Right renal pelvis (tissue), 4 donors: ENCODE results near the gene CRYGA. TPM values are rescaled to one million over a fixed set of nuclear protein-coding genes. Genes with fewer than 3 reads are reported as not detected.
"Not testable (repeated sequence)": the region's sequence is repeated elsewhere in the genome, so short reads cannot be mapped to it uniquely, and the experiment has no call there.

Experiments
- DNase-seq, 4 donors: peaks; one replicate each; pipeline ENCODE4 v3.0.0-alpha.2; 2013; ENCODE audit warnings: low read depth in 4 of 4, low spot score in 3 of 4, missing footprints in 1 of 4
- polyA plus RNA-seq, 4 donors: library from polyadenylated mRNA; unstranded; fragments of 120-200 nt; gene quantifications; one replicate each; pipeline ENCODE4 v1.2.1, GENCODE V29; 2013; ENCODE audit not compliant: insufficient read length in 4 of 4

The CRYGA gene
- polyA plus RNA-seq, 4 donors, result not detected

DNA sequence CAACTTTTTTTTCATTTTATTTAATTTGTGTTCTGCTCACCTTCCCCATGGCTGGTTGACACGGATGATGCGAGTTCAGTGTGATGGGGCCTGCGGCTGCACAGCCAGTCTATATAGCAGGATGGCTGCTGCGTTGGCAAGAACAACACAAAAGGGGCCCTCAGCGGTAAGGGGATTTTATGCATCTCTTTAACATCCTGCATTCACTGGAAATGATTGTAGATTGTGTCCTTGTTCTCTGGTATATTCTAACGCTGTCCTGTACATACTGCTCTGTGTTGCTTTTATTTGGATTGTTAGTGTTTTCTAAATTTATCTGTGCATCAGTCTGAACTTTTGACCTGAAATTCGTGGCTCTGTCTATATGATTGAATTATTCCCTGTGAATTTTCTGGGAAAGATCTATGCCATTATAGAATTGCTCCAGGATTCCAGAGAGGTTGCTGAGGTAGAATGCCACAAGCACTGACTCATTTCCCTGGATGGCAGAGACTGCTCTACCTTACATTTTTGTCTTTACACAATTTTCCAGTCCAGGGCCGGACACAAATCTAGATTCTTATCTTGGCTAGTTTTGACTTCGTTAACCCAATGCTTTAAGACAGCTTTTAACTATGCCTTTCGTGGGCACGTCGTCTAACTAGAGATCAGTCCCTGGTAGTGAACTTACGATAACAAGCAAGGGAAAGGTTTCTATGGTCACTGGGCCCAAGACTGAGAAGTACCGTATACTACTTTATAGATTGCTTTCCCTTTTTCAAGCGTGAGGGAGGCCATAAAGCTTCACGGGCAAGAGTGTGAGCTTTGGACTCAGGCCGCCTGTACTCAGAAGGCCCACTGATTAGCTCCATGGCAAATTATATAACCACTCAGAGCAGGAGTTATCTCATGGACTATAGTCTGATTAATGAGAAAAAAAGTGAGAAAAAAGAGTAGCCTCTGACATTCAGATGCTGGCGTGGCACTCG lies 33.4 kb downstream of the CRYGA start, which contains the start of gene CRYGC:
Gene CRYGC (minus strand): TSS at position 85 of the 968 bp plus-strand sequence. CDS start 36 bp downstream, at position 49.
- DNase-seq, result no peak

DNA sequence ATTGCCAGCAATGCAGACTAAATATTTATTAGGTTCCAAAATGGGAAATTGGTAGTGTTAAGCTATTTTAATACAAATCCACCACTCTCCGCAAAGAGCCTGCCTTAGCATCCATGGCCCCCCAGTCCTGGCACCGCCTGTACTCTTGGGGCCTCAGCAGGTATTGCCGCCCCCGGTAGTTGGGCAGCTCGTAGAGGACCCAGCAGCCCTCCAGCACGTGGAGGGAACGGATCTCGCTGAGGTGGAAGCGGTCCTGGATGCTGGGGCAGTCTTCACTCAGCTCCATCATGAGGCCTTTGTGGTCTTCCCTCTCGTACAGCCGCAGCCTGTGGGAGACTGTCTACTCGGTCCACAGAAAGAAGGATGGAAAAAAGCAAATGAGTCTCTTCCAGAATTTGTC lies 35.3 kb downstream of the CRYGA start:
- no peak for DNase-seq

DNA sequence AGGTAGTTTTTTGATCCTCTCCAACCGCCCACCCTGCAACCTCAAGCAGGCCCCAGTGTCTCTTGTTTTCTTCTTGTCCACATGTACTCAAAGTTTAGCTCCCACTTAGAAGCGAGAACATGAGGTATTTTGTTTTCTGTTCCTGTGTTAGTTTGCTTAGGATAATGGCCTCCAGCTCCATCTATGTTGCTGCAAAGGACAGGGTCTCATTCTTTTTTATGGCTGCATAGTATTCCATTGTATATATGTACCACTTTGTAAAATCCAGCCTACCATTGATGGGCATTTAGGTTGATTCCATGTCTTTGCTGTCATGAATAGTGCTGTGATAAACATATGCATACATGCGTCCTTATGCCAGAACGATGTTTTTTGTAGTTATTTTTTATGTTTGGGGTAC lies 36.3 kb downstream of the CRYGA start:
- no peak for DNase-seq

DNA sequence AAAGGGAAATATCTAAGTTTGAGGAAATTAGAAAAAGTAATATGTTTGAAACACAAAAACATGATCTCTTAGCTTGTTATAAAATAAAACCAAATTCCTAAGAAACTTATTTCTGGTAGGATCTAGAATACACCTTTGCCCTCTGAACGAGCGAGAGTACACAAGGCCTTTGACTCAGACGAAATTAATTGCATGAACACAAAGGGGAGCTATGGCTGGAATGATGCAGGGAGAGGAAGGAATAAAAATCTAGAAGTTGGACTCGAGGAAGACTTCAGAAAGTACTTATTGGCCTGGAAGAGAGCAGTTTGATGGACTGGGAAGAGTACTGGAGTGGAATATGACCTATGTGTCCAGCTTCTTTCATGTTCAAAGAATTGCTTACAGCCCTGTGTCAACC lies 38.1 kb downstream of the CRYGA start:
- DNase-seq, result no peak

DNA sequence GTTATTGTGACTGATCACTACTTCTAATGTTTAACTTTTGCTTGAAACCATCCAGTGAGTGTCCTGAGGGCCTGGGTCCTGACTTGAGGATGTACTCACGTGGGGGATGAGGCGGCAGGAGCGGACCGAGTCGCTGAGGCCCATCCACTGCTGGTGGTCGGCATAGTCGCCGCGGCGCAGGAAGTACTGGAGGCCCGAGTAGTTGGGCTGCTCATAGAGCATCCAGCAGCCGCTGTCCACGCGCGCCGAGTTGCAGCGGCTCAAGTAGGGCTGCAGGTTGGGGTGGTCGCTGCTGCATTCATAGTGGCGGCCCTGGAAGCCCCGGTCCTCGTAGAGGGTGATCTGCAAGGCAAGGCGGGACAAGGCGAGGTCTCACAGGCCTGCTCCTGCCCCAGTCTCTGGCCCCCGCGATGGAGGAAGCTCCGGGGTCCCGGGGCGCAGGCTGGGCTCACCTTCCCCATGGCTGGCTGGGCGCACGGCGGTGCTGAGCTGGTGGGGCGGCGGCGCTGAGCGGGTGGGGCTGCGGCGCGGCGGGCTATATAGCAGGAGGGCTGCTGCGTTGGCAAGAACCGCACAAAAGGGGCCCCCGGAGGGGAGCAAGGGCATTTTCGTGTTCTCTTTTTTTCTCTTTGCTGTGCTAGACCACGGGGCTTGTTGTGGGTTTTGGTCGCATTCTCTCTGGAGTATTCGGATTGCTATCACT lies 39.2 kb downstream of the CRYGA start, which contains the start of gene CRYGD:
Gene CRYGD (minus strand): TSS at position 512 of the 703 bp plus-strand sequence. CDS start 51 bp downstream, at position 461.
- not testable (repeated sequence) for DNase-seq

DNA sequence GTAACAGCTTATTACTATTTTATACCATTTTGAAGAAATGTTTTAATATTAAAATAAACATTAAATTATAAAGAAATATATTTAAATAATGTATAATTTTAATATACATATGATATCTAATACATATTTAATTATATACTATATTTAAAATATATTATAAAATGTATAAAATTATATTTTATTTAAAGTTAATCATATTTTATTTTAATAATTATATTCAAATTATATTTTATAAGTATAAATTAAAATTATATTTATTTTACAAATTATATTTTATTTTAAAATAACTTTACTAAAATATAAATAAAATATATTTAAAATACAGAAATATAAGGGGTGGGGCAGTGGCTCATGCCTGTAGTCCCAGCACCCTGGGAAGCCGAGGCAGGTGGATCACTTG lies 41.1 kb downstream of the CRYGA start:
- DNase-seq, result no peak

DNA sequence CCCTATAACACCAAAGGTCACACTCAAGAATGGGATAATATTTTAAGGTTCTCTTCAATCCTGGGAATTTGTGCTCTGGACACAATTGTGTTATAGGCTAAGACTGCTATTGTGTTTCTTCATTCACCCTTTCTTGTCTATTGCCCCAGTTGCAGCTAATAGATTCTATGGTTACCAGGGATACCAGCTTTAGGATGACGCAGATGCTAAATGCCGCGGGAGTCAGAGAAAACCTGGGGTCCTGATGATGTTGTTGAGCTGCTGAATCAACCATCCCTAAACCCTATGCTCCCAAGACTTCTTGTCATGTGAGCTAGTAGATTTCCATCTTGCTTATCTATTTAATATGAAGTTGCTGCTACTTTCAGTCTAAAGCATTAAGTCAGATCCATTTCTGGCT lies 44.5 kb downstream of the CRYGA start:
- DNase-seq, result no peak

DNA sequence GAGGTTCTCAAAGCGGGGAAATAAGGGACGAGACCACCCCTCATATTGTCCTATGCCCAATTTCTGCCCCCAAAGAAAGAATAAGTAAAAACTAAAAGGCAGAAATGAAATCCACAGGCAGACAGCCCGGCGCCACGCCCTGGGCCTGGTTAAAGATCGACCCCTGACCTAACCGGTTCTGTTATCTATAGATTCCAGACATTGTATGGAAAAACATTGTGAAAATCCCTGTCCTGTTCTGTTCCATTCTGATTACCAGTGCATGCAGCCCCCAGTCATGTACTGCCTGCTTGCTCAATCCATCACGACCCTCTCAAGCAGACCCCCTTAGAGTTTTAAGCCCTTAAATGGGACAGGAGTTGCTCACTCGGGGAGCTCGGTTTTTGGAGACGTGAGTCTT lies 46.0 kb downstream of the CRYGA start:
- not testable (repeated sequence) for DNase-seq

DNA sequence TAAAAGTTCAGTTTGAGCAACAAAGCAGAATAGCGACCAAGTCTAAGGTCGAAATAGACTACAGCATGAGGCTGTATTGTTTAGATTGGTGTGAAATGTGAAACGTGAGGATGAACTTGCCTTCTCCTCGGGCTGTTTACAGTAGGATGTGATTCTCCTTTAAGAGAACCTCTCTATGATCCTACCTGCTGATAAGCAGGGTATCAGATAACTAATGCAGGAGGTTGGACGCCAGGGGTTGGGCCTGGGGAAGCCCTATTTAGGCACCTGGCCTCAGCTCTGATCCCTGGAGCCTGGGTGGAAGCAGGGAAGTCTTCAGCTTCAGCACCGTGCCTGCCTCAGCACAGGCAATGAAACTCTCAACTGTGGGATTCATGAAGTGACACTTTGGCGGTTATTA lies 50.4 kb downstream of the CRYGA start:
- DNase-seq, result no peak

DNA sequence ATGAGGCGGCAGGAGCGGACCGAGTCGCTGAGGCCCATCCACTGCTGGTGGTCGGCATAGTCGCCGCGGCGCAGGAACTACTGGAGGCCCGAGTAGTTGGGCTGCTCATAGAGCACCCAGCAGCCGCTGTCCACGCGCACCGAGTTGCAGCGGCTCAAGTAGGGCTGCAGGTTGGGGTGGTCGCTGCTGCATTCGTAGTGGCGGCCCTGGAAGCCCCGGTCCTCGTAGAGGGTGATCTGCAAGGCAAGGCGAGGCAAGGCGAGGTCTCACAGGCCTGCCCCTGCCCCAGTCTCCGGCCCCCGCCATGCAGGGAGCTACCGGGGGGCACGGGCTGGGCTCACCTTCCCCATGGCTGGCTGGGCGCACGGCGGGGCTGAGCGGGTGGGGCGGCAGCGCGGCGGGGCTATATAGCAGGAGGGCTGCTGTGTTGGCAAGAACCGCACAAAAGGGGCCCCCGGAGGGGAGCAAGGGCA lies 51.1 kb downstream of the CRYGA start:
- DNase-seq, result not testable (repeated sequence)

Other genes starting within 250 kb of the CRYGA start
- 10 to 100 TPM; 12.4 to 17.4 (median 13.3) TPM for gene PLEKHM3, start 138.1 kb downstream of the CRYGA start, polyA plus RNA-seq
- gene CRYGD, start 39.1 kb downstream of the CRYGA start, polyA plus RNA-seq, result under 1 TPM in 1 of 4 donors, not detected in 3; 0.42 TPM
- gene CRYGC, start 33.8 kb downstream of the CRYGA start, polyA plus RNA-seq, result not detected
- gene CRYGB, start 17.4 kb downstream of the CRYGA start, polyA plus RNA-seq, result not detected
- under 1 TPM in 3 of 4 donors, not detected in 1; 0.17 to 0.50 (median 0.31) TPM for gene C2orf80, start 26.4 kb upstream of the CRYGA start, polyA plus RNA-seq
- 100 to 1,000 TPM in 2 of 4 donors, 10 to 100 TPM in 2; 94.1 to 125 (median 99.0) TPM for gene IDH1, start 91.5 kb upstream of the CRYGA start, polyA plus RNA-seq
- gene PIKFYVE, start 102.7 kb upstream of the CRYGA start, polyA plus RNA-seq, result 10 to 100 TPM; 22.7 to 28.0 (median 27.2) TPM
- gene PTH2R, start 243.2 kb upstream of the CRYGA start, polyA plus RNA-seq, result 10 to 100 TPM; 31.1 to 40.0 (median 38.3) TPM